GM12878 (cell line): Measurements from ENCODE around the gene SYNPR.

ENCODE experiments used
- CTCF ChIP-seq, 3 experiments: IDR thresholded peaks in 2 of 3; conservative IDR thresholded peaks in 1 of 3; 2 replicates each; pipeline ENCODE4 v1.5.1; 2011; ENCODE audit warnings: low read depth in 3 of 3, low read length in 3 of 3, mild to moderate bottlenecking in 3 of 3, control low read depth in 2 of 3, moderate library complexity in 2 of 3, inconsistent platforms in 1 of 3, mixed read lengths in 1 of 3; ENCODE audit not compliant: control insufficient read depth in 2 of 3, insufficient read depth in 1 of 3; ENCODE audit errors: extremely low read depth in 1 of 3
- NFIC ChIP-seq: IDR thresholded peaks from 2 replicates; pipeline ENCODE4 v1.6.1; 2012; ENCODE audit warnings: low read depth, mild to moderate bottlenecking, inconsistent platforms, low read length, moderate library complexity
- POLR2A ChIP-seq: IDR thresholded peaks from 2 replicates; pipeline ENCODE4 v1.6.1; 2011; ENCODE audit warnings: low read depth, mild to moderate bottlenecking, low read length

DNA sequence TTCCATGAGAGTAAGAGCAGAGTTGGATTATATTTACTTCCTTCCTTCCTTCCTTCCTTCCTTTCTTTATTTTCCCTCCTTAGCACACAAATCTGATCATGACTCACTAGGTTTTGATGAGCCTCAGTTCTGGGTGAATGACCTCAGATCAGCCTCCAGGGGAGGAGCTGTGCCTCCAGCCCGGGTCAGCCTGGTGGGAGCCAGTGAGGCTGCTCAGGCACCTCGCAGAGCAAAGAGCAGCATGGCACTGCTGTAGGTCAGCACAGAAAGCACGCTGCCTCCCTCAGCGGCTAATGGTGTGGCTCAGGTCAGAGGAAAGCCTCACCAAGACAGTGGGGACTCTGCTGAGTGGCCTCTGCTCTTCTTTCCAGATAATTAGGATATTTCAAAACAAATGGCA, 108.5 kb downstream of the SYNPR start:
- no peak for TF ChIP-seq POLR2A
- TF ChIP-seq CTCF (IDR thresholded peaks at IDR 0.05 in 2 of 3, conservative IDR thresholded peaks at IDR 0.05 in 1 of 3; ENCODE audit: control insufficient read depth in 2 of 3, extremely low read depth in 1 of 3, insufficient read depth in 1 of 3, low read depth in 3 of 3, low read length in 3 of 3) = no peak
- TF ChIP-seq NFIC = no peak
